Measurements from ENCODE around the gene DGKI. TPM values are rescaled to one million over a fixed set of nuclear protein-coding genes. Genes with fewer than 3 reads are reported as not detected.
A peak's percentile ranks its signal among the peaks of the same experiment; 100 is the strongest.

Gene DGKI
- total RNA-seq, 1 donor from 2014 or later = 5.5 TPM

DNA sequence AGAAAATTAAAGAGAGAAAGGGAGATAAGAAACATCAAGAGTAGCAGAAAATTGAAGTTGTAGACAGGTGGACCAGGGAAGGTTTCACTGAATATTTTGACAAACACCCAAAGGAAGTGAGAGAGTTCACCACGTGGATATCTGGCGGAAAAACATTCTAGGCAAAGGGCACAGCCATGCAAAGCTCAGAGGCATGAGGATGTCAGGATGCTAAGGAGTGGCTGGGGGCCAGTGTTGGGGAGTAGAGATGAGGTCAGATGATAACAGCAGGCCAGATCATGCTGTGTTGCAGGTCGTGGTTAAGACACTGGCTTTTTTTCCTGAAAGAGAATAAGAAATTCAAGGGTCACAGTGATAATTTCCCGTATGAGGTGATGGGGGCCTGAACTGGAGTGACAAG lies 181.9 kb downstream of the DGKI start:
- H3K4me1 ChIP-seq = no peaks in the 10 kb centered on the region
- no peak for DNase-seq (ENCODE audit: low spot score)
- H3K27me3 ChIP-seq = no peaks in the 10 kb centered on the region
- H3K27ac ChIP-seq = no peak overlapping the region
- Mint-ChIP-seq H3K4me1 (peaks cover 2% of the 10 kb centered on the region), H3K27ac (no peak overlapping the region), H3K9me3 (no peaks in the 10 kb centered on the region), H3K36me3 (no peaks in the 10 kb centered on the region), H3K27me3 (ENCODE audit: insufficient read depth, low read depth) (no peaks in the 10 kb centered on the region), H3K4me3 (no peak overlapping the region)
- H3K9ac ChIP-seq = no peak overlapping the region
- TF ChIP-seq, protein P1, sequence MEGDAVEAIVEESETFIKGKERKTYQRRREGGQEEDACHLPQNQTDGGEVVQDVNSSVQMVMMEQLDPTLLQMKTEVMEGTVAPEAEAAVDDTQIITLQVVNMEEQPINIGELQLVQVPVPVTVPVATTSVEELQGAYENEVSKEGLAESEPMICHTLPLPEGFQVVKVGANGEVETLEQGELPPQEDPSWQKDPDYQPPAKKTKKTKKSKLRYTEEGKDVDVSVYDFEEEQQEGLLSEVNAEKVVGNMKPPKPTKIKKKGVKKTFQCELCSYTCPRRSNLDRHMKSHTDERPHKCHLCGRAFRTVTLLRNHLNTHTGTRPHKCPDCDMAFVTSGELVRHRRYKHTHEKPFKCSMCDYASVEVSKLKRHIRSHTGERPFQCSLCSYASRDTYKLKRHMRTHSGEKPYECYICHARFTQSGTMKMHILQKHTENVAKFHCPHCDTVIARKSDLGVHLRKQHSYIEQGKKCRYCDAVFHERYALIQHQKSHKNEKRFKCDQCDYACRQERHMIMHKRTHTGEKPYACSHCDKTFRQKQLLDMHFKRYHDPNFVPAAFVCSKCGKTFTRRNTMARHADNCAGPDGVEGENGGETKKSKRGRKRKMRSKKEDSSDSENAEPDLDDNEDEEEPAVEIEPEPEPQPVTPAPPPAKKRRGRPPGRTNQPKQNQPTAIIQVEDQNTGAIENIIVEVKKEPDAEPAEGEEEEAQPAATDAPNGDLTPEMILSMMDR (IDR thresholded peaks at IDR 0.05) = no peak
- TF ChIP-seq EZH2 (IDR thresholded peaks at IDR 0.05) (no peak), EZH2phosphoT487 (IDR thresholded peaks at IDR 0.05) (no peak)
- H3F3A ChIP-seq (ENCODE audit: low read depth) = no peaks in the 10 kb centered on the region
- no peaks in the 10 kb centered on the region for H3K36me3 ChIP-seq
- no peaks in the 10 kb centered on the region for H3K79me2 ChIP-seq (ENCODE audit: low read depth)
- H3K4me2 ChIP-seq = no peak overlapping the region
- no peaks in the 10 kb centered on the region for H4K20me1 ChIP-seq (ENCODE audit: low read depth)
- no peaks in the 10 kb centered on the region for H3K9me3 ChIP-seq (ENCODE audit: low read depth)
- H3K4me3 ChIP-seq = no peak overlapping the region
- no peak overlapping the region for H2AFZ ChIP-seq (replicated peaks)

GRCh38 chr7:137661634-137662033 lies 185.1 kb downstream of the DGKI start:
- H3K9me3 ChIP-seq (ENCODE audit: low read depth) = no peaks in the 10 kb centered on the region
- peaks cover 21% of the 10 kb centered on the region for H3K4me1 ChIP-seq
- H3K79me2 ChIP-seq (ENCODE audit: low read depth) = no peaks in the 10 kb centered on the region
- H3K4me3 ChIP-seq = no peak overlapping the region
- no peaks in the 10 kb centered on the region for H3K36me3 ChIP-seq
- no peak overlapping the region for H3K9ac ChIP-seq
- peak; percentile 61 for DNase-seq (ENCODE audit: low spot score)
- Mint-ChIP-seq H3K4me1 (peaks cover 18% of the 10 kb centered on the region), H3K4me3 (no peak overlapping the region), H3K36me3 (no peaks in the 10 kb centered on the region), H3K9me3 (no peaks in the 10 kb centered on the region), H3K27me3 (ENCODE audit: insufficient read depth, low read depth) (no peaks in the 10 kb centered on the region), H3K27ac (no peak overlapping the region)
- no peaks in the 10 kb centered on the region for H3K27me3 ChIP-seq
- H3K4me2 ChIP-seq = no peak overlapping the region
- H2AFZ ChIP-seq (replicated peaks) = no peak overlapping the region
- no peak overlapping the region for H3K27ac ChIP-seq
- TF ChIP-seq, protein P1 (IDR thresholded peaks at IDR 0.05) = no peak
- no peak for TF ChIP-seq EZH2phosphoT487 (IDR thresholded peaks at IDR 0.05)
- TF ChIP-seq EZH2 (IDR thresholded peaks at IDR 0.05) = no peak
- peaks cover 6% of the 10 kb centered on the region for H3F3A ChIP-seq (ENCODE audit: low read depth)
- no peaks in the 10 kb centered on the region for H4K20me1 ChIP-seq (ENCODE audit: low read depth)

DNA sequence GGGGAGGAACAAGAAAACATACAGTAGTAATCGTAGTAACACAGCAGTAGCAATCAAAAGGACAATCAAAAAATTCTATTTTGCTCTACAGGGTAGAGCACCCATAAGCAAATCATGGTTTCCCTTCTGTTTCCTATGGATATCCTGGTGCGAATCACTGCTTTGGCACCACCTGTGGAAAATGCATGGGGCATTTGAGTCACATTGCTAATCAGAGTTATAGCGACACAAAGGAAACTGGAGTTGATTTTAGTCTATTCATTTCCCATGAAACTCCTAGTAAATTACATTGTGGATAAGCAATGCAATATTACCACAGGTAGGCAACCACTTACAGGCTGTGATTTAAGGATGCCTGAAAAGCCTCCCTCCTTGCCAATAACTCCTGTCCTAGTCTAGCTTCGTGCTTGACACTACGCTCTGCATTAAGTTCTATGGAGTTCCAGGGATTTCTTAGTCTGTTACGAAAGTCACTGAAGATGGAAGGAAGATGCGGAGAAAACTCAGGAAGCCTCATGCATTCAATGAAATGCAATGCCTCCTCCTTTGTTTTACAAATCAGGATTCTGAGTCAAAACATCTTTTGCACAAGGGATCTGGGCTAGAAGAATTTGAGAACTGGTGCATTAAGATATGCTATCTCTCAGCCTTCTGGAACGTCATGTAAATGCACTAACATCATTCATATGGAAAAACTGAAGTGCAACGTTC lies 188.4 kb downstream of the DGKI start:
- Mint-ChIP-seq H3K27me3 (ENCODE audit: insufficient read depth, low read depth) (no peaks in the 10 kb centered on the region), H3K27ac (no peak overlapping the region), H3K9me3 (no peaks in the 10 kb centered on the region), H3K4me1 (peaks cover 22% of the 10 kb centered on the region), H3K4me3 (no peak overlapping the region), H3K36me3 (no peaks in the 10 kb centered on the region)
- no peaks in the 10 kb centered on the region for H4K20me1 ChIP-seq (ENCODE audit: low read depth)
- TF ChIP-seq EZH2 (IDR thresholded peaks at IDR 0.05) (no peak), EZH2phosphoT487 (IDR thresholded peaks at IDR 0.05) (no peak)
- TF ChIP-seq, protein P1 (IDR thresholded peaks at IDR 0.05) = no peak
- peaks cover 6% of the 10 kb centered on the region for H3F3A ChIP-seq (ENCODE audit: low read depth)
- H3K27me3 ChIP-seq = no peaks in the 10 kb centered on the region
- H3K79me2 ChIP-seq (ENCODE audit: low read depth) = no peaks in the 10 kb centered on the region
- no peak for DNase-seq (ENCODE audit: low spot score)
- H3K4me2 ChIP-seq = peak overlapping the region; percentile 25
- peaks cover 21% of the 10 kb centered on the region for H3K4me1 ChIP-seq
- H3K9me3 ChIP-seq (ENCODE audit: low read depth) = no peaks in the 10 kb centered on the region
- no peak overlapping the region for H3K9ac ChIP-seq
- no peaks in the 10 kb centered on the region for H3K36me3 ChIP-seq
- no peak overlapping the region for H3K27ac ChIP-seq
- no peak overlapping the region for H3K4me3 ChIP-seq
- no peak overlapping the region for H2AFZ ChIP-seq (replicated peaks)

Data from neural progenitor cell (in vitro differentiated cells).